ENCODE data around the gene NCAPD3. TPM values are rescaled to one million over a fixed set of nuclear protein-coding genes. Genes with fewer than 3 reads are reported as not detected.

NCAPD3 gene
- total RNA-seq, 1 experiment from 2014 or later = 85.0 TPM

DNA sequence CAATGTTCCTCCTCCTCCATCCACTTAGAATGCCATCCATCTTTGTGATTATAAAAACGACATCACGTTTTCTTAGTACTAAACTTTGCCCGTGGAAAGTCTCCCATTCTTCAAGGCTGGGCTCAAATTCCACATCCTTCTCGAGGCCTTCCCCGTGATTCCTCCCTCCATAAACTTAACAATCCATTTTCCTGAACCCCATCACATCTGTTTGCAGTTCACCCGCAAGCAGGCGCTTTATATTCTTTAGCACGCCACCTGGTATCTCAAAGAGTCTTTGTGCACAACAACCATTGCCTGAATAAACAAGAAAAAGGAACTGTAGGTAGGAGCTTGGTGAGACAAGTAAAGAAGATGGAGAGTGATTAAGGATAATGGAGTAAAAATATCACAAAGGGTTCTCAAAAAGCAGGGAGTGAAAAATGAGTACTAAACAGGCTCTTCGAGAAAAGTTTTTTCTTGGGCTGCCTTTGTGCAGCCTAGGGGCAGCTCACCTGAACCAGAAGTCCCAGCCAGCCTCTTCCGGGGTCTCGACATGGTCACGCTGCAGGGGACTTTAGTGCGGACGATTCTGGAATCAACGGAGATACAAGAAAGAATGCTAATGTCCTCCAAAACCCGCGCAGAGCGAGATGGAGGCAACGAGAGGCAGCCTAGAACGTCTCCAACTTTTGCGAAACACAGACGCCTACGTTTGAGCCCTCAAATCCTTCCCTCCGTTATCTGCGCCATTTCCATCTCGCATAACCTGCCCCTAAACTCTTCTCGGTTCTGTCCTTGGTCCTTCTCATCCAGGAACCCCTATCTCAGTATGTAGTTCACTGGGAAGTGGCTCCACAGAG is 28.8 kb upstream of the NCAPD3 start:
- H3K79me2 ChIP-seq (ENCODE audit: low read length) = peaks cover 24% of the 10 kb centered on the region
- H3K27me3 ChIP-seq (ENCODE audit: low read length) = no peaks in the 10 kb centered on the region
- H3K9me2 ChIP-seq (replicated peaks; ENCODE audit: low read length) = no peaks in the 10 kb centered on the region
- ATAC-seq (peak; percentile 39), DNase-seq (peak; percentile 38)
- H3K9me3 ChIP-seq (ENCODE audit: low read length) = no peaks in the 10 kb centered on the region
- peaks cover 15% of the 10 kb centered on the region; the same call in 1 of the 2 replicates for H3K36me3 ChIP-seq (ENCODE audit: low read depth, low read length)
- TF ChIP-seq EZH2phosphoT487 (IDR thresholded peaks at IDR 0.05; ENCODE audit: borderline replicate concordance, low read length) (no peak), EZH2 (IDR thresholded peaks at IDR 0.05; ENCODE audit: low read length, unreplicated experiment) (no peak)
- TF ChIP-seq, protein P1, sequence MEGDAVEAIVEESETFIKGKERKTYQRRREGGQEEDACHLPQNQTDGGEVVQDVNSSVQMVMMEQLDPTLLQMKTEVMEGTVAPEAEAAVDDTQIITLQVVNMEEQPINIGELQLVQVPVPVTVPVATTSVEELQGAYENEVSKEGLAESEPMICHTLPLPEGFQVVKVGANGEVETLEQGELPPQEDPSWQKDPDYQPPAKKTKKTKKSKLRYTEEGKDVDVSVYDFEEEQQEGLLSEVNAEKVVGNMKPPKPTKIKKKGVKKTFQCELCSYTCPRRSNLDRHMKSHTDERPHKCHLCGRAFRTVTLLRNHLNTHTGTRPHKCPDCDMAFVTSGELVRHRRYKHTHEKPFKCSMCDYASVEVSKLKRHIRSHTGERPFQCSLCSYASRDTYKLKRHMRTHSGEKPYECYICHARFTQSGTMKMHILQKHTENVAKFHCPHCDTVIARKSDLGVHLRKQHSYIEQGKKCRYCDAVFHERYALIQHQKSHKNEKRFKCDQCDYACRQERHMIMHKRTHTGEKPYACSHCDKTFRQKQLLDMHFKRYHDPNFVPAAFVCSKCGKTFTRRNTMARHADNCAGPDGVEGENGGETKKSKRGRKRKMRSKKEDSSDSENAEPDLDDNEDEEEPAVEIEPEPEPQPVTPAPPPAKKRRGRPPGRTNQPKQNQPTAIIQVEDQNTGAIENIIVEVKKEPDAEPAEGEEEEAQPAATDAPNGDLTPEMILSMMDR (conservative IDR thresholded peaks at IDR 0.05; ENCODE audit: low read depth, low read length) = no peak; the same call in 1 of the 2 replicates
- ChIA-PET POLR2A (ENCODE audit: unreplicated experiment) (no interaction called here), CTCF (no interaction called here)
- intact Hi-C loops (cut with micrococcal nuclease) = loop anchor here (1.0 kb wide), 2 partner anchors 14 to 28 kb away; partner anchors contain the start of gene VPS26B
- no peaks in the 10 kb centered on the region for H3F3A ChIP-seq (ENCODE audit: low read length, unreplicated experiment)
- peak overlapping the region; percentile 82 for H3K4me3 ChIP-seq (ENCODE audit: low read length)
- peak overlapping the region; percentile 77 for H3K4me2 ChIP-seq (ENCODE audit: low read length)
- TSS peak; percentile 69 for BruUV-seq (replicated peaks)
- peaks cover 17% of the 10 kb centered on the region; the same call in 1 of the 2 replicates for H3K4me1 ChIP-seq (ENCODE audit: insufficient read depth, low read length)
- H4K20me1 ChIP-seq (ENCODE audit: low read length) = no peaks in the 10 kb centered on the region
- peak overlapping the region; percentile 56 for H3K9ac ChIP-seq (ENCODE audit: low read length)
- H3K27ac ChIP-seq (ENCODE audit: low read length) = no peak overlapping the region
- peak overlapping the region; percentile 96 for H2AFZ ChIP-seq (ENCODE audit: low read length)

DNA sequence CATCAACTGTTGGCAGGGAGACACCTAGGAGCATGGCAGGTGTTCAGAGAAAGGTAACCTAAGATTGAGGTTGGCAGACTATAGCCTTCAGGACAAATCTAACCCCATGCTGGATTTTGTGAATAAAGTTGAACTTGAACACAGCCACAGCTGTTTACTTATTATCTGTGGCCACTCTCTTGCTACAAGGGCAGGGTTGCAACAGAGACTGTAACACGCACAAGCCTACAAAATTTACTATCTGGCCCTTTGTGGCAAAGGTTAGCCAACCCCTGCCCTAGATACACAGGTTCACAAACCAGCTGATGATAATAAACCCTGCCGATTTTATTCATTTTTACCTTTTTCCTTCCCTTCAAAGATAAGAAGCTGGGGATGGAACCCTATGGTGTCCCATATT is 26.9 kb upstream of the NCAPD3 start:
- intact Hi-C loops (cut with micrococcal nuclease) = no loop called here
- no peak for DNase-seq
- no peak overlapping the region for H2AFZ ChIP-seq (ENCODE audit: low read length)
- no peak overlapping the region for H3K27ac ChIP-seq (ENCODE audit: low read length)
- ChIA-PET POLR2A (ENCODE audit: unreplicated experiment) (no interaction called here), CTCF (no interaction called here)
- peaks cover 18% of the 10 kb centered on the region; the same call in 1 of the 2 replicates for H3K36me3 ChIP-seq (ENCODE audit: low read depth, low read length)
- H3K9me3 ChIP-seq (ENCODE audit: low read length) = no peaks in the 10 kb centered on the region
- no peak for ATAC-seq
- TF ChIP-seq EZH2phosphoT487 (IDR thresholded peaks at IDR 0.05; ENCODE audit: borderline replicate concordance, low read length) = no peak
- no peak for TF ChIP-seq EZH2 (IDR thresholded peaks at IDR 0.05; ENCODE audit: low read length, unreplicated experiment)
- TF ChIP-seq, protein P1 (conservative IDR thresholded peaks at IDR 0.05; ENCODE audit: low read depth, low read length) = no peak
- H3K4me2 ChIP-seq (ENCODE audit: low read length) = no peak overlapping the region
- peaks cover 17% of the 10 kb centered on the region; the same call in 1 of the 2 replicates for H3K4me1 ChIP-seq (ENCODE audit: insufficient read depth, low read length)
- H4K20me1 ChIP-seq (ENCODE audit: low read length) = no peaks in the 10 kb centered on the region
- H3F3A ChIP-seq (ENCODE audit: low read length, unreplicated experiment) = no peaks in the 10 kb centered on the region
- H3K79me2 ChIP-seq (ENCODE audit: low read length) = peaks cover 24% of the 10 kb centered on the region
- no peak overlapping the region for H3K4me3 ChIP-seq (ENCODE audit: low read length)
- H3K27me3 ChIP-seq (ENCODE audit: low read length) = no peaks in the 10 kb centered on the region
- no peak overlapping the region for H3K9ac ChIP-seq (ENCODE audit: low read length)
- no TSS peak for BruUV-seq (replicated peaks)
- no peaks in the 10 kb centered on the region for H3K9me2 ChIP-seq (replicated peaks; ENCODE audit: low read length)

DNA sequence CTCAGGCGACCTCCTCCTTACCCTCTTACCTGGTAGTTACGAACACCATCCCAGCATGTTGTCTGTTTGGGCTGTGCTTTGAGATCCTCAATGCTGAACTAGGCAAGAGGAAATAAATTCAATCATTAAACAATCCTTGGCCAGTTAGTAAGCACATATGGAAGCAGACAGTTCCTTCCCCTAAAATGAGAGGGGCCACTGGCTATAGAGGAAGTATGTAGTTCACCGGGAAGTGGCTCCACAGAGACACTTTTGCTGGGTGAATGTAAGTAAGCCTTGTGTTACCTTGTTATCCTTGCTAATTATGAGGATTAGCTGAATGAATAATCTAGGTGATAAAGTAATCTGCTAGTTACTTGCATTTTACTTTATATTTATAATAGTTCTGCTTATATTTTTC is 26.5 kb upstream of the NCAPD3 start:
- TF ChIP-seq EZH2 (IDR thresholded peaks at IDR 0.05; ENCODE audit: low read length, unreplicated experiment) = no peak
- TF ChIP-seq, protein P1 (conservative IDR thresholded peaks at IDR 0.05; ENCODE audit: low read depth, low read length) = no peak
- TF ChIP-seq EZH2phosphoT487 (IDR thresholded peaks at IDR 0.05; ENCODE audit: borderline replicate concordance, low read length) = no peak
- H3K79me2 ChIP-seq (ENCODE audit: low read length) = peaks cover 21% of the 10 kb centered on the region
- POLR2A ChIA-PET (ENCODE audit: unreplicated experiment) = no interaction called here
- no peak overlapping the region for H2AFZ ChIP-seq (ENCODE audit: low read length)
- H3K4me1 ChIP-seq (ENCODE audit: insufficient read depth, low read length) = peaks cover 17% of the 10 kb centered on the region; the same call in 1 of the 2 replicates
- no TSS peak for BruUV-seq (replicated peaks)
- H3K36me3 ChIP-seq (ENCODE audit: low read depth, low read length) = peaks cover 20% of the 10 kb centered on the region; the same call in 1 of the 2 replicates
- no peak for DNase-seq
- H3K4me3 ChIP-seq (ENCODE audit: low read length) = no peak overlapping the region
- ATAC-seq = no peak
- H3K9me3 ChIP-seq (ENCODE audit: low read length) = no peaks in the 10 kb centered on the region
- H3F3A ChIP-seq (ENCODE audit: low read length, unreplicated experiment) = no peaks in the 10 kb centered on the region
- intact Hi-C loops (cut with micrococcal nuclease) = no loop called here
- no peaks in the 10 kb centered on the region for H3K27me3 ChIP-seq (ENCODE audit: low read length)
- no peaks in the 10 kb centered on the region for H4K20me1 ChIP-seq (ENCODE audit: low read length)
- H3K9me2 ChIP-seq (replicated peaks; ENCODE audit: low read length) = no peaks in the 10 kb centered on the region
- CTCF ChIA-PET = no interaction called here
- no peak overlapping the region for H3K4me2 ChIP-seq (ENCODE audit: low read length)
- no peak overlapping the region for H3K9ac ChIP-seq (ENCODE audit: low read length)
- no peak overlapping the region for H3K27ac ChIP-seq (ENCODE audit: low read length)

Data from PC-3 (cell line).